CD4-positive, alpha-beta T cell treated with Interleukin-17A for 4 hours (primary cell): ENCODE data around the gene MCRIP2.

Experiments used
- DNase-seq: peaks from one replicate; pipeline ENCODE4 v3.0.0-alpha.2; 2020; ENCODE audit warnings: mixed read lengths

The MCRIP2 gene

GRCh38 chr16:617855-618254 lies 23.8 kb upstream of the MCRIP2 start:
- DNase-seq = no peak

- no peak for DNase-seq
Observed at GRCh38 chr16:619476-620100, 22.0 kb upstream of the MCRIP2 start.

GRCh38 chr16:620700-621525 lies 20.7 kb upstream of the MCRIP2 start:
- DNase-seq = no peak

GRCh38 chr16:621526-622105 lies 20.0 kb upstream of the MCRIP2 start:
- DNase-seq = no peak

GRCh38 chr16:622920-623280 lies 18.7 kb upstream of the MCRIP2 start:
- no peak for DNase-seq

GRCh38 chr16:624526-625070 lies 17.0 kb upstream of the MCRIP2 start:
- DNase-seq = no peak

GRCh38 chr16:625117-625976 lies 16.3 kb upstream of the MCRIP2 start:
- no peak for DNase-seq

GRCh38 chr16:625977-626765 lies 15.5 kb upstream of the MCRIP2 start:
- DNase-seq = no peak

- no peak for DNase-seq
Observed at GRCh38 chr16:626787-627453, 14.7 kb upstream of the MCRIP2 start.

GRCh38 chr16:627454-628239 lies 14.0 kb upstream of the MCRIP2 start:
- DNase-seq = no peak

GRCh38 chr16:628321-629061 lies 13.1 kb upstream of the MCRIP2 start:
- no peak for DNase-seq

- no peak for DNase-seq
Observed at GRCh38 chr16:629185-629832, 12.3 kb upstream of the MCRIP2 start.

- no peak for DNase-seq
Observed at GRCh38 chr16:629833-630248, 11.8 kb upstream of the MCRIP2 start.

GRCh38 chr16:630249-630814 lies 11.3 kb upstream of the MCRIP2 start:
- no peak for DNase-seq

- no peak for DNase-seq
Observed at GRCh38 chr16:630815-631405, 10.7 kb upstream of the MCRIP2 start, which contains the start of gene WFIKKN1. Gene WFIKKN1 (plus strand): TSS chr16:630985. CDS start chr16:631254, 269 bp downstream.

- DNase-seq = no peak
Observed at GRCh38 chr16:631808-632358, 9.7 kb upstream of the MCRIP2 start.

GRCh38 chr16:632486-633335 lies 8.9 kb upstream of the MCRIP2 start:
- DNase-seq = no peak
